ENCODE measurements around the gene ZNF33A.

DNA sequence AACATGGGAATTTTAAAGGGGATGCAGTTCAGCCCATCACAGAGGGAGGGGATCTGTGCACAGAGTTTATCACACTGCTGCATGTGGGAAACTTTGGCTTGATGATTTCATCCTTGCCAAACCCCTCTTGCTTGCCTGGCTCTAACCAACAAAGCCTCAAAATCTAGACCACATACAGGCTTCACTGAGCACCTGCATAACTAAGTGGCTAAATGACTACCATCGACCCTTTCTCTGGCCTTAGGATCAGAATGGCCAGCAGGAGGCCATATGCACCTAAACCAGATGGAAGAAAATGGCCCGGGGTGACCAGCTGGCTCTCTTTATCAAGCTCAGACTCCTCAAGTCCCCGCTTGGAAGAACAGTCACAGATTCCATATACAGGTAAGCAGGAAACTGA, 18.4 kb upstream of the ZNF33A start:
- TF ChIP-seq, protein P1, sequence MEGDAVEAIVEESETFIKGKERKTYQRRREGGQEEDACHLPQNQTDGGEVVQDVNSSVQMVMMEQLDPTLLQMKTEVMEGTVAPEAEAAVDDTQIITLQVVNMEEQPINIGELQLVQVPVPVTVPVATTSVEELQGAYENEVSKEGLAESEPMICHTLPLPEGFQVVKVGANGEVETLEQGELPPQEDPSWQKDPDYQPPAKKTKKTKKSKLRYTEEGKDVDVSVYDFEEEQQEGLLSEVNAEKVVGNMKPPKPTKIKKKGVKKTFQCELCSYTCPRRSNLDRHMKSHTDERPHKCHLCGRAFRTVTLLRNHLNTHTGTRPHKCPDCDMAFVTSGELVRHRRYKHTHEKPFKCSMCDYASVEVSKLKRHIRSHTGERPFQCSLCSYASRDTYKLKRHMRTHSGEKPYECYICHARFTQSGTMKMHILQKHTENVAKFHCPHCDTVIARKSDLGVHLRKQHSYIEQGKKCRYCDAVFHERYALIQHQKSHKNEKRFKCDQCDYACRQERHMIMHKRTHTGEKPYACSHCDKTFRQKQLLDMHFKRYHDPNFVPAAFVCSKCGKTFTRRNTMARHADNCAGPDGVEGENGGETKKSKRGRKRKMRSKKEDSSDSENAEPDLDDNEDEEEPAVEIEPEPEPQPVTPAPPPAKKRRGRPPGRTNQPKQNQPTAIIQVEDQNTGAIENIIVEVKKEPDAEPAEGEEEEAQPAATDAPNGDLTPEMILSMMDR (IDR thresholded peaks at IDR 0.05) = no peak
- TF ChIP-seq EP300 (IDR thresholded peaks at IDR 0.05) (no peak), POLR2AphosphoS5 (IDR thresholded peaks at IDR 0.05) (no peak), POLR2A (IDR thresholded peaks at IDR 0.05) (no peak)
